GM19328 (cell line): ENCODE measurements around the gene CTIF.
A peak's percentile ranks its signal among the peaks of the same experiment; 100 is the strongest.
"Not testable (repeated sequence)": the region's sequence is repeated elsewhere in the genome, so short reads cannot be mapped to it uniquely, and the experiment has no call there.

Experiments used
- ATAC-seq: cut with Tn5 transposase; IDR thresholded peaks from one replicate; pipeline ENCODE4 v1.9.1; 2021; ENCODE audit warnings: mild to moderate bottlenecking, moderate library complexity; ENCODE audit not compliant: unreplicated experiment

The CTIF gene

GRCh38 chr18:48809365-48809764, 270.5 kb downstream of the CTIF start:
- no peak for ATAC-seq

- ATAC-seq, result no peak
Observed at GRCh38 chr18:48810805-48811204, 272.0 kb downstream of the CTIF start.

GRCh38 chr18:48811401-48811800, 272.6 kb downstream of the CTIF start:
- no peak for ATAC-seq

- ATAC-seq, result not testable (repeated sequence)
Observed at GRCh38 chr18:48811977-48812451, 273.2 kb downstream of the CTIF start.

- ATAC-seq, result no peak
Observed at GRCh38 chr18:48813321-48813720, 274.5 kb downstream of the CTIF start.

GRCh38 chr18:48813833-48814489, 275.1 kb downstream of the CTIF start:
- ATAC-seq, result no peak

GRCh38 chr18:48814490-48815178, 275.8 kb downstream of the CTIF start:
- no peak for ATAC-seq

GRCh38 chr18:48815179-48815515, 276.3 kb downstream of the CTIF start:
- ATAC-seq, result no peak

- ATAC-seq, result no peak
Observed at GRCh38 chr18:48815581-48816324, 276.9 kb downstream of the CTIF start.

- ATAC-seq, result no peak
Observed at GRCh38 chr18:48816554-48816953, 277.7 kb downstream of the CTIF start.

GRCh38 chr18:48817021-48817461, 278.2 kb downstream of the CTIF start:
- ATAC-seq, result no peak

- ATAC-seq, result no peak
Observed at GRCh38 chr18:48818329-48819254, 279.8 kb downstream of the CTIF start.

GRCh38 chr18:48819276-48819675, 280.4 kb downstream of the CTIF start:
- ATAC-seq, result no peak

GRCh38 chr18:48819781-48820482, 281.1 kb downstream of the CTIF start:
- ATAC-seq, result no peak

- ATAC-seq, result peak; percentile 70
Observed at GRCh38 chr18:48820483-48821250, 281.8 kb downstream of the CTIF start.

- no peak for ATAC-seq
Observed at GRCh38 chr18:48821251-48821590, 282.4 kb downstream of the CTIF start.

GRCh38 chr18:48821845-48822244, 283.0 kb downstream of the CTIF start:
- ATAC-seq, result no peak

GRCh38 chr18:48824231-48824970, 285.6 kb downstream of the CTIF start:
- no peak for ATAC-seq
